ENCODE measurements around the gene CDSN.

CDSN gene

GRCh38 chr6:31144970-31145340, 24.7 kb upstream of the CDSN start:
- DNase-seq, result no peak

GRCh38 chr6:31144296-31144969, 24.2 kb upstream of the CDSN start:
- DNase-seq, result no peak

- no peak for DNase-seq
Measured at GRCh38 chr6:31143148-31143547, 22.9 kb upstream of the CDSN start.

- no peak for DNase-seq
Measured at GRCh38 chr6:31142361-31142761, 22.1 kb upstream of the CDSN start.

GRCh38 chr6:31140643-31141042, 20.4 kb upstream of the CDSN start:
- DNase-seq, result no peak

GRCh38 chr6:31139599-31139998, 19.4 kb upstream of the CDSN start:
- no peak for DNase-seq

GRCh38 chr6:31138982-31139381, 18.7 kb upstream of the CDSN start, which contains the start of gene PSORS1C2:
TSS of gene PSORS1C2 (minus strand) at chr6:31139066. CDS start at chr6:31139026, 40 bp downstream.
- DNase-seq, result no peak

GRCh38 chr6:31135710-31136109, 15.5 kb upstream of the CDSN start:
- DNase-seq, result no peak

- no peak for DNase-seq
Measured at GRCh38 chr6:31132806-31133205, 12.6 kb upstream of the CDSN start.

GRCh38 chr6:31131595-31131994, 11.3 kb upstream of the CDSN start:
- DNase-seq, result no peak

- no peak for DNase-seq
Measured at GRCh38 chr6:31130751-31131150, 10.5 kb upstream of the CDSN start.

- no peak for DNase-seq
Measured at GRCh38 chr6:31129130-31129529, 8.9 kb upstream of the CDSN start.

GRCh38 chr6:31128093-31128676, 7.9 kb upstream of the CDSN start:
- DNase-seq, result peak; percentile 47

GRCh38 chr6:31126396-31127175, 6.3 kb upstream of the CDSN start:
- no peak for DNase-seq

- no peak for DNase-seq
Measured at GRCh38 chr6:31125586-31126363, 5.5 kb upstream of the CDSN start.

GRCh38 chr6:31125162-31125561, 4.9 kb upstream of the CDSN start:
- no peak for DNase-seq

GRCh38 chr6:31122791-31123706, 2.8 kb upstream of the CDSN start:
- no peak for DNase-seq

GRCh38 chr6:31121131-31121790, 1.0 kb upstream of the CDSN start:
- DNase-seq, result no peak

- DNase-seq, result no peak
Measured at GRCh38 chr6:31118178-31118577, 2.1 kb downstream of the CDSN start.

- no peak for DNase-seq
Measured at GRCh38 chr6:31116661-31117385, 3.4 kb downstream of the CDSN start.

Data from activated CD4-positive, alpha-beta T cell treated with anti-CD3 and anti-CD28 coated beads for 1 hour (primary cell).